Measurements from ENCODE around the gene ENTREP1.
"Not testable (repeated sequence)": the region's sequence is repeated elsewhere in the genome, so short reads cannot be mapped to it uniquely, and the experiment has no call there.

The ENTREP1 gene

GRCh38 chr9:69431777-69432176 lies 106.8 kb downstream of the ENTREP1 start:
- no peak overlapping the region for H3K9ac ChIP-seq (ENCODE audit: low read depth, low read length)
- H3K27ac ChIP-seq (ENCODE audit: low read depth, low read length), result no peak overlapping the region
- no peak overlapping the region for H3K4me3 ChIP-seq (ENCODE audit: low read depth, low read length)
- H3K27me3 ChIP-seq (ENCODE audit: control insufficient read depth, insufficient read depth, low read length), result no peaks in the 10 kb centered on the region
- H3K4me1 ChIP-seq (ENCODE audit: control insufficient read depth, insufficient read depth, low read length), result no peaks in the 10 kb centered on the region
- H3K9me3 ChIP-seq (ENCODE audit: control insufficient read depth, insufficient read depth, low read length), result no peaks in the 10 kb centered on the region
- no peaks in the 10 kb centered on the region for H3K36me3 ChIP-seq (ENCODE audit: control insufficient read depth, insufficient read depth, low read length)

GRCh38 chr9:69432623-69433022 lies 107.6 kb downstream of the ENTREP1 start:
- no peak overlapping the region for H3K9ac ChIP-seq (ENCODE audit: low read depth, low read length)
- H3K36me3 ChIP-seq (ENCODE audit: control insufficient read depth, insufficient read depth, low read length), result no peaks in the 10 kb centered on the region
- no peaks in the 10 kb centered on the region for H3K9me3 ChIP-seq (ENCODE audit: control insufficient read depth, insufficient read depth, low read length)
- H3K4me1 ChIP-seq (ENCODE audit: control insufficient read depth, insufficient read depth, low read length), result no peaks in the 10 kb centered on the region
- H3K4me3 ChIP-seq (ENCODE audit: low read depth, low read length), result no peak overlapping the region
- H3K27ac ChIP-seq (ENCODE audit: low read depth, low read length), result no peak overlapping the region
- no peaks in the 10 kb centered on the region for H3K27me3 ChIP-seq (ENCODE audit: control insufficient read depth, insufficient read depth, low read length)

- Histone ChIP-seq H3K9ac (ENCODE audit: low read depth, low read length) (no peak overlapping the region), H3K4me3 (ENCODE audit: low read depth, low read length) (no peak overlapping the region), H3K36me3 (ENCODE audit: control insufficient read depth, insufficient read depth, low read length) (no peaks in the 10 kb centered on the region), H3K27me3 (ENCODE audit: control insufficient read depth, insufficient read depth, low read length) (no peaks in the 10 kb centered on the region), H3K4me1 (ENCODE audit: control insufficient read depth, insufficient read depth, low read length) (no peaks in the 10 kb centered on the region), H3K9me3 (ENCODE audit: control insufficient read depth, insufficient read depth, low read length) (no peaks in the 10 kb centered on the region), H3K27ac (ENCODE audit: low read depth, low read length) (no peak overlapping the region)
Measured at GRCh38 chr9:69433392-69433791, 108.4 kb downstream of the ENTREP1 start.

GRCh38 chr9:69433968-69434367 lies 109.0 kb downstream of the ENTREP1 start:
- no peak overlapping the region for H3K9ac ChIP-seq (ENCODE audit: low read depth, low read length)
- H3K9me3 ChIP-seq (ENCODE audit: control insufficient read depth, insufficient read depth, low read length), result no peaks in the 10 kb centered on the region
- H3K36me3 ChIP-seq (ENCODE audit: control insufficient read depth, insufficient read depth, low read length), result no peaks in the 10 kb centered on the region
- no peak overlapping the region for H3K4me3 ChIP-seq (ENCODE audit: low read depth, low read length)
- no peaks in the 10 kb centered on the region for H3K27me3 ChIP-seq (ENCODE audit: control insufficient read depth, insufficient read depth, low read length)
- no peak overlapping the region for H3K27ac ChIP-seq (ENCODE audit: low read depth, low read length)
- no peaks in the 10 kb centered on the region for H3K4me1 ChIP-seq (ENCODE audit: control insufficient read depth, insufficient read depth, low read length)

GRCh38 chr9:69439654-69440053 lies 114.6 kb downstream of the ENTREP1 start:
- not testable (repeated sequence) for H3K27ac ChIP-seq (ENCODE audit: low read depth, low read length); H3K36me3 ChIP-seq (ENCODE audit: control insufficient read depth, insufficient read depth, low read length); H3K4me3 ChIP-seq (ENCODE audit: low read depth, low read length); H3K9me3 ChIP-seq (ENCODE audit: control insufficient read depth, insufficient read depth, low read length); H3K27me3 ChIP-seq (ENCODE audit: control insufficient read depth, insufficient read depth, low read length); H3K9ac ChIP-seq (ENCODE audit: low read depth, low read length); H3K4me1 ChIP-seq (ENCODE audit: control insufficient read depth, insufficient read depth, low read length)

- H3K4me1 ChIP-seq (ENCODE audit: control insufficient read depth, insufficient read depth, low read length); H3K36me3 ChIP-seq (ENCODE audit: control insufficient read depth, insufficient read depth, low read length); H3K4me3 ChIP-seq (ENCODE audit: low read depth, low read length); H3K9ac ChIP-seq (ENCODE audit: low read depth, low read length); H3K27me3 ChIP-seq (ENCODE audit: control insufficient read depth, insufficient read depth, low read length); H3K27ac ChIP-seq (ENCODE audit: low read depth, low read length); H3K9me3 ChIP-seq (ENCODE audit: control insufficient read depth, insufficient read depth, low read length): not testable (repeated sequence)
Measured at GRCh38 chr9:69440254-69440955, 115.4 kb downstream of the ENTREP1 start.
